ENCODE measurements around the gene IL13RA1. TPM values are rescaled to one million over a fixed set of nuclear protein-coding genes. Genes with fewer than 3 reads are reported as not detected.
"Not testable (repeated sequence)": the region's sequence is repeated elsewhere in the genome, so short reads cannot be mapped to it uniquely, and the experiment has no call there.

The IL13RA1 gene
- total and polyA plus RNA-seq, 12 donors, result 8.6 to 38.4 (median 13.1) TPM

- peaks cover 0 to 53% (median 0%) of the 10 kb centered on the region in 9 donors for H3K4me1 ChIP-seq
- H3K4me3 ChIP-seq, result peak overlapping the region in 5 of 10 donors; percentile 66 to 75 (median 69)
- H3K27ac ChIP-seq, result peak overlapping the region in 5 of 10 donors; percentile 85 to 96 (median 93)
- H3K9me3 ChIP-seq, result peaks cover 0 to 8% (median 0%) of the 10 kb centered on the region in 11 donors
- H3K36me3 ChIP-seq, result no peaks in the 10 kb centered on the region
- WGBS, 2 donors, result 72 to 89% methylated on average over 3 of the region's 3 CpGs
- peaks cover 0 to 6% (median 0%) of the 10 kb centered on the region in 7 donors for H3K27me3 ChIP-seq
- no peak for DNase-seq
- TF ChIP-seq, protein P1, sequence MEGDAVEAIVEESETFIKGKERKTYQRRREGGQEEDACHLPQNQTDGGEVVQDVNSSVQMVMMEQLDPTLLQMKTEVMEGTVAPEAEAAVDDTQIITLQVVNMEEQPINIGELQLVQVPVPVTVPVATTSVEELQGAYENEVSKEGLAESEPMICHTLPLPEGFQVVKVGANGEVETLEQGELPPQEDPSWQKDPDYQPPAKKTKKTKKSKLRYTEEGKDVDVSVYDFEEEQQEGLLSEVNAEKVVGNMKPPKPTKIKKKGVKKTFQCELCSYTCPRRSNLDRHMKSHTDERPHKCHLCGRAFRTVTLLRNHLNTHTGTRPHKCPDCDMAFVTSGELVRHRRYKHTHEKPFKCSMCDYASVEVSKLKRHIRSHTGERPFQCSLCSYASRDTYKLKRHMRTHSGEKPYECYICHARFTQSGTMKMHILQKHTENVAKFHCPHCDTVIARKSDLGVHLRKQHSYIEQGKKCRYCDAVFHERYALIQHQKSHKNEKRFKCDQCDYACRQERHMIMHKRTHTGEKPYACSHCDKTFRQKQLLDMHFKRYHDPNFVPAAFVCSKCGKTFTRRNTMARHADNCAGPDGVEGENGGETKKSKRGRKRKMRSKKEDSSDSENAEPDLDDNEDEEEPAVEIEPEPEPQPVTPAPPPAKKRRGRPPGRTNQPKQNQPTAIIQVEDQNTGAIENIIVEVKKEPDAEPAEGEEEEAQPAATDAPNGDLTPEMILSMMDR (IDR thresholded peaks at IDR 0.05), result no peak
- ATAC-seq, result no peak
- intact Hi-C loops (cut with DNase I), result no loop called here
These were observed 1.7 kb downstream of the IL13RA1 start for GRCh38 chrX:118729042-118729652.

- no peak for DNase-seq
- ATAC-seq, result no peak
- Histone ChIP-seq H3K27me3 (peaks cover 0 to 6% (median 0%) of the 10 kb centered on the region in 7 donors), H3K27ac (peak overlapping the region in 1 of 10 donors; percentile 95), H3K4me3 (no peak overlapping the region), H3K4me1 (peaks cover 0 to 43% (median 0%) of the 10 kb centered on the region in 9 donors), H3K36me3 (no peaks in the 10 kb centered on the region), H3K9me3 (peaks cover 0 to 8% (median 0%) of the 10 kb centered on the region in 11 donors)
- intact Hi-C loops (cut with DNase I), result no loop called here
- 71 to 82% methylated on average over 4 of the region's 4 CpGs for WGBS, 2 donors
- TF ChIP-seq, protein P1 (IDR thresholded peaks at IDR 0.05), result no peak
These were observed 3.3 kb downstream of the IL13RA1 start for GRCh38 chrX:118730500-118731247.

GRCh38 chrX:118732551-118732950 is 5.1 kb downstream of the IL13RA1 start:
- intact Hi-C loops (cut with DNase I); DNase-seq; H3K27me3 ChIP-seq; H3K9me3 ChIP-seq; H3K27ac ChIP-seq; ATAC-seq; H3K36me3 ChIP-seq; H3K4me3 ChIP-seq: not testable (repeated sequence)
- 97 to 100% methylated on average over 2 to 3 of the region's 3 CpGs for WGBS, 2 donors
- peaks cover 0 to 36% (median 0%) of the 10 kb centered on the region in 9 donors for H3K4me1 ChIP-seq

GRCh38 chrX:118734909-118735308 is 7.5 kb downstream of the IL13RA1 start:
- 92% methylated on average over 2 of the region's 2 CpGs for WGBS, 2 donors
- Histone ChIP-seq H3K27ac (no peak overlapping the region), H3K27me3 (peaks cover 0 to 2% (median 0%) of the 10 kb centered on the region in 7 donors), H3K36me3 (no peaks in the 10 kb centered on the region), H3K4me3 (no peak overlapping the region), H3K4me1 (peaks cover 0 to 27% (median 0%) of the 10 kb centered on the region in 9 donors), H3K9me3 (peaks cover 0 to 8% (median 0%) of the 10 kb centered on the region in 11 donors)
- intact Hi-C loops (cut with DNase I), result no loop called here
- ATAC-seq (no peak), DNase-seq (no peak)
- TF ChIP-seq, protein P1 (IDR thresholded peaks at IDR 0.05), result no peak
